Suprapubic skin (tissue), 3 donors: Measurements from ENCODE around the gene LRRC38.

Experiments used
- POLR2A ChIP-seq, 2 donors: fragments of 450-650 bp; IDR thresholded peaks; one replicate each; pipeline ENCODE4 v1.6.1; 2017; ENCODE audit warnings: antibody characterized with exemption in 2 of 2, mild to moderate bottlenecking in 2 of 2, moderate library complexity in 2 of 2
- TF ChIP-seq, protein P1 (sequence below), 2 donors: fragments of 200-600 bp in 1 of 2; fragments of 450-650 bp in 1 of 2; sonication (generic) in 1 of 2; IDR thresholded peaks; one replicate each; pipeline ENCODE4 v1.5.1; 2016 to 2019; ENCODE audit warnings: antibody characterized with exemption in 2 of 2, mild to moderate bottlenecking in 1 of 2, moderate library complexity in 1 of 2

GRCh38 chr1:13482600-13482999 is 31.2 kb downstream of the LRRC38 start:
- TF ChIP-seq POLR2A (IDR thresholded peaks at IDR 0.05), result no peak
- TF ChIP-seq, protein P1, sequence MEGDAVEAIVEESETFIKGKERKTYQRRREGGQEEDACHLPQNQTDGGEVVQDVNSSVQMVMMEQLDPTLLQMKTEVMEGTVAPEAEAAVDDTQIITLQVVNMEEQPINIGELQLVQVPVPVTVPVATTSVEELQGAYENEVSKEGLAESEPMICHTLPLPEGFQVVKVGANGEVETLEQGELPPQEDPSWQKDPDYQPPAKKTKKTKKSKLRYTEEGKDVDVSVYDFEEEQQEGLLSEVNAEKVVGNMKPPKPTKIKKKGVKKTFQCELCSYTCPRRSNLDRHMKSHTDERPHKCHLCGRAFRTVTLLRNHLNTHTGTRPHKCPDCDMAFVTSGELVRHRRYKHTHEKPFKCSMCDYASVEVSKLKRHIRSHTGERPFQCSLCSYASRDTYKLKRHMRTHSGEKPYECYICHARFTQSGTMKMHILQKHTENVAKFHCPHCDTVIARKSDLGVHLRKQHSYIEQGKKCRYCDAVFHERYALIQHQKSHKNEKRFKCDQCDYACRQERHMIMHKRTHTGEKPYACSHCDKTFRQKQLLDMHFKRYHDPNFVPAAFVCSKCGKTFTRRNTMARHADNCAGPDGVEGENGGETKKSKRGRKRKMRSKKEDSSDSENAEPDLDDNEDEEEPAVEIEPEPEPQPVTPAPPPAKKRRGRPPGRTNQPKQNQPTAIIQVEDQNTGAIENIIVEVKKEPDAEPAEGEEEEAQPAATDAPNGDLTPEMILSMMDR (IDR thresholded peaks at IDR 0.05), result no peak
